PC-3 (cell line): ENCODE data around the gene MLLT10. TPM values are rescaled to one million over a fixed set of nuclear protein-coding genes. Genes with fewer than 3 reads are reported as not detected.
"Not testable (repeated sequence)": the region's sequence is repeated elsewhere in the genome, so short reads cannot be mapped to it uniquely, and the experiment has no call there.

Experiments
- ATAC-seq: fragments of 200-7000 bp; cut with Tn5 transposase; 2 replicates; pipeline ENCODE4 v1.9.1; 2020; ENCODE audit warnings: mild to moderate bottlenecking, moderate library complexity
- BruUV-seq: library from RNA; stranded (reverse); fragments of 400-500 nt; replicated peaks from 2 replicates; lab custom pipeline; 2021; lab: Mats Ljungman, UMichigan
- CTCF ChIA-PET: fragments of 300-600 bp; sonication (Branson Sonifier 250); formaldehyde crosslinking; loops from one replicate; lab custom pipeline; 2022; ENCODE audit warnings: antibody characterized with exemption; lab: Charles Lee
- POLR2A ChIA-PET: fragments of 300-600 bp; sonication (Branson Sonifier 250); formaldehyde crosslinking; loops from one replicate; lab custom pipeline; 2022; ENCODE audit warnings: antibody characterized with exemption; ENCODE audit not compliant: unreplicated experiment; lab: Charles Lee
- DNase-seq: peaks from one replicate; pipeline ENCODE4 v3.0.0-alpha.2; 2015
- H2AFZ ChIP-seq: fragments of 300-600 bp; sonication (generic); 2 replicates; pipeline ENCODE4 v1.6.0; 2016; ENCODE audit warnings: antibody characterized with exemption, low read length
- H3F3A ChIP-seq: fragments of 300-600 bp; sonication (generic); one replicate; pipeline ENCODE4 v1.6.0; 2017; ENCODE audit warnings: antibody characterized with exemption, low read length, control low read depth, mild to moderate bottlenecking; ENCODE audit not compliant: unreplicated experiment
- H3K27ac ChIP-seq: fragments of 300-600 bp; sonication (generic); 2 replicates; pipeline ENCODE4 v1.5.1; 2016; ENCODE audit warnings: mild to moderate bottlenecking, low read length
- H3K27me3 ChIP-seq: fragments of 300-600 bp; sonication (generic); 2 replicates; pipeline ENCODE4 v1.6.1; 2016; ENCODE audit warnings: low read length, mixed read lengths
- H3K36me3 ChIP-seq: fragments of 300-600 bp; sonication (generic); 2 replicates; pipeline ENCODE4 v1.6.1; 2016; ENCODE audit warnings: low read depth, mixed run types, low read length, mixed read lengths
- H3K4me1 ChIP-seq: fragments of 300-600 bp; sonication (generic); 2 replicates; pipeline ENCODE4 v1.5.1; 2016; ENCODE audit warnings: low read length; ENCODE audit not compliant: insufficient read depth
- H3K4me2 ChIP-seq: fragments of 300-600 bp; sonication (generic); 2 replicates; pipeline ENCODE4 v1.6.0; 2016; ENCODE audit warnings: low read length
- H3K4me3 ChIP-seq: fragments of 300-600 bp; sonication (generic); 2 replicates; pipeline ENCODE4 v1.5.1; 2016; ENCODE audit warnings: mild to moderate bottlenecking, low read length, mixed read lengths
- H3K79me2 ChIP-seq: fragments of 300-600 bp; sonication (generic); 2 replicates; pipeline ENCODE4 v1.6.1; 2017; ENCODE audit warnings: low read length, mixed read lengths
- H3K9ac ChIP-seq: fragments of 300-600 bp; sonication (generic); 2 replicates; pipeline ENCODE4 v1.6.0; 2016; ENCODE audit warnings: mild to moderate bottlenecking, low read length
- H3K9me2 ChIP-seq: fragments of 300-600 bp; sonication (generic); replicated peaks from 2 replicates; pipeline ENCODE4 v1.6.1; 2016; ENCODE audit warnings: mixed run types, low read length, mixed read lengths
- H3K9me3 ChIP-seq: fragments of 300-600 bp; sonication (generic); 2 replicates; pipeline ENCODE4 v1.6.1; 2016; ENCODE audit warnings: low read length, mixed read lengths
- H4K20me1 ChIP-seq: fragments of 300-600 bp; sonication (generic); 2 replicates; pipeline ENCODE4 v1.6.1; 2016; ENCODE audit warnings: low read length, mixed read lengths
- EZH2 ChIP-seq: fragments of 300-600 bp; sonication (generic); IDR thresholded peaks from one replicate; pipeline ENCODE4 v1.6.1; 2017; ENCODE audit warnings: antibody characterized with exemption, mild to moderate bottlenecking, low read length; ENCODE audit not compliant: unreplicated experiment
- EZH2phosphoT487 ChIP-seq: fragments of 300-600 bp; sonication (generic); IDR thresholded peaks from 2 replicates; pipeline ENCODE4 v1.6.1; 2018; ENCODE audit warnings: mild to moderate bottlenecking, antibody characterized with exemption, low read length, borderline replicate concordance
- intact Hi-C: fragments of 100-400 bp; cut with micrococcal nuclease; formaldehyde crosslinking; loops from 2 replicates; pipeline ENCODE4 v1.9.0; 2023
- total RNA-seq: library from RNA; depleted of rRNA; stranded (reverse); fragments of >200 nt; gene quantifications from 2 replicates; pipeline ENCODE4 v1.2.3, GENCODE V29; 2014
- TF ChIP-seq, protein P1 (sequence below): fragments of 300-600 bp; sonication (generic); conservative IDR thresholded peaks from 2 replicates; pipeline ENCODE4 v1.5.1; 2017; ENCODE audit warnings: antibody characterized with exemption, low read depth, mild to moderate bottlenecking, low read length

MLLT10 gene
- total RNA-seq, 1 experiment from 2014 or later, result 32.5 TPM

DNA sequence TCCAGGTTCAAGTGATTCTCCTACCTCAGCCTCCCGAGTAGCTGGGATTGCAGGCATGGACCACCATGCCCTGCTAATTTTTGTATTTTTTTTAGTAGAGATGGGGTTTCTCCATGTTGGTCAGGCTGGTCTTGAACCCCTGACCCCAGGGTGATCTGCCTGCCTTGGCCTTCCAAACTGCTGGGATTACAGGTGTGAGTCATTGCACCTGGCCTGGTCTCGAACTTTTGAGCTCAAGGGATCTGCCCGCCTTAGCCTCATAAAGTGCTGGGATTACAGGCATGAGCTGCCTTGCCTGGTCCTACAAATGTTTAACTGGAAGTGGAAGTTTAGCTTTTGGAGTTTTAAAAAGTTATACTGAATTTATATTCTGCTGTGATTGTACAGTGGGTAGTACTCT lies 2.8 kb downstream of the MLLT10 start:
- no peak overlapping the region for H3K27ac ChIP-seq
- ChIA-PET CTCF (no interaction called here), POLR2A (no interaction called here)
- intact Hi-C loops, result no loop called here
- no peaks in the 10 kb centered on the region for H3K27me3 ChIP-seq
- no peaks in the 10 kb centered on the region for H3K9me3 ChIP-seq
- no peak overlapping the region for H3K4me2 ChIP-seq
- H2AFZ ChIP-seq, result no peak overlapping the region
- peaks cover 39% of the 10 kb centered on the region for H3K79me2 ChIP-seq
- no TSS peak for BruUV-seq
- H4K20me1 ChIP-seq, result no peaks in the 10 kb centered on the region
- DNase-seq, result no peak
- peaks cover 7% of the 10 kb centered on the region; the same call in 1 of the 2 replicates for H3K4me1 ChIP-seq
- H3K36me3 ChIP-seq, result peaks cover 10% of the 10 kb centered on the region
- H3K9me2 ChIP-seq, result no peaks in the 10 kb centered on the region
- no peak overlapping the region for H3K9ac ChIP-seq
- no peak for ATAC-seq
- no peak overlapping the region for H3K4me3 ChIP-seq
- TF ChIP-seq, protein P1, sequence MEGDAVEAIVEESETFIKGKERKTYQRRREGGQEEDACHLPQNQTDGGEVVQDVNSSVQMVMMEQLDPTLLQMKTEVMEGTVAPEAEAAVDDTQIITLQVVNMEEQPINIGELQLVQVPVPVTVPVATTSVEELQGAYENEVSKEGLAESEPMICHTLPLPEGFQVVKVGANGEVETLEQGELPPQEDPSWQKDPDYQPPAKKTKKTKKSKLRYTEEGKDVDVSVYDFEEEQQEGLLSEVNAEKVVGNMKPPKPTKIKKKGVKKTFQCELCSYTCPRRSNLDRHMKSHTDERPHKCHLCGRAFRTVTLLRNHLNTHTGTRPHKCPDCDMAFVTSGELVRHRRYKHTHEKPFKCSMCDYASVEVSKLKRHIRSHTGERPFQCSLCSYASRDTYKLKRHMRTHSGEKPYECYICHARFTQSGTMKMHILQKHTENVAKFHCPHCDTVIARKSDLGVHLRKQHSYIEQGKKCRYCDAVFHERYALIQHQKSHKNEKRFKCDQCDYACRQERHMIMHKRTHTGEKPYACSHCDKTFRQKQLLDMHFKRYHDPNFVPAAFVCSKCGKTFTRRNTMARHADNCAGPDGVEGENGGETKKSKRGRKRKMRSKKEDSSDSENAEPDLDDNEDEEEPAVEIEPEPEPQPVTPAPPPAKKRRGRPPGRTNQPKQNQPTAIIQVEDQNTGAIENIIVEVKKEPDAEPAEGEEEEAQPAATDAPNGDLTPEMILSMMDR, result no peak
- TF ChIP-seq EZH2phosphoT487 (no peak), EZH2 (no peak)
- no peaks in the 10 kb centered on the region for H3F3A ChIP-seq

GRCh38 chr10:21540701-21541100 lies 6.7 kb downstream of the MLLT10 start:
- intact Hi-C loops, H3K9me2 ChIP-seq, POLR2A ChIA-PET, BruUV-seq, H3F3A ChIP-seq, CTCF ChIA-PET, H2AFZ ChIP-seq, ATAC-seq, H3K9me3 ChIP-seq, H3K4me3 ChIP-seq, H3K27me3 ChIP-seq, H3K4me1 ChIP-seq, H4K20me1 ChIP-seq, H3K4me2 ChIP-seq, DNase-seq, H3K9ac ChIP-seq, H3K27ac ChIP-seq: not testable (repeated sequence)
- Histone ChIP-seq H3K79me2 (peaks cover 46% of the 10 kb centered on the region), H3K36me3 (peaks cover 29% of the 10 kb centered on the region)

- Histone ChIP-seq H4K20me1 (no peaks in the 10 kb centered on the region), H3K79me2 (peaks cover 39% of the 10 kb centered on the region), H3K4me2 (no peak overlapping the region), H3K36me3 (peaks cover 19% of the 10 kb centered on the region), H3K9me2 (no peaks in the 10 kb centered on the region), H3K27ac (no peak overlapping the region), H3K9me3 (no peaks in the 10 kb centered on the region), H3F3A (no peaks in the 10 kb centered on the region), H3K9ac (no peak overlapping the region), H3K4me3 (no peak overlapping the region), H3K4me1 (no peaks in the 10 kb centered on the region), H3K27me3 (no peaks in the 10 kb centered on the region), H2AFZ (no peak overlapping the region)
- no TSS peak for BruUV-seq
- no peak for DNase-seq
- no peak for ATAC-seq
- intact Hi-C loops, result no loop called here
- ChIA-PET POLR2A (no interaction called here), CTCF (no interaction called here)
- TF ChIP-seq EZH2 (no peak), EZH2phosphoT487 (no peak)
- TF ChIP-seq, protein P1, result no peak
Observed at GRCh38 chr10:21547246-21547645, 13.2 kb downstream of the MLLT10 start.
